Activated CD4-positive, alpha-beta T cell treated with anti-CD3 and anti-CD28 coated beads, Interleukin-2, Interleukin-6, amounts not matched to agents 100 ng/mL and 50 ng/mL, durations not matched to agents 16 hours and 8 hours (primary cell): ENCODE data around the gene IL17RA.
"Not testable (repeated sequence)": the region's sequence is repeated elsewhere in the genome, so short reads cannot be mapped to it uniquely, and the experiment has no call there.

ENCODE experiments used
- DNase-seq: peaks from one replicate; pipeline ENCODE4 v3.0.0-alpha.2; 2020

IL17RA gene

DNA sequence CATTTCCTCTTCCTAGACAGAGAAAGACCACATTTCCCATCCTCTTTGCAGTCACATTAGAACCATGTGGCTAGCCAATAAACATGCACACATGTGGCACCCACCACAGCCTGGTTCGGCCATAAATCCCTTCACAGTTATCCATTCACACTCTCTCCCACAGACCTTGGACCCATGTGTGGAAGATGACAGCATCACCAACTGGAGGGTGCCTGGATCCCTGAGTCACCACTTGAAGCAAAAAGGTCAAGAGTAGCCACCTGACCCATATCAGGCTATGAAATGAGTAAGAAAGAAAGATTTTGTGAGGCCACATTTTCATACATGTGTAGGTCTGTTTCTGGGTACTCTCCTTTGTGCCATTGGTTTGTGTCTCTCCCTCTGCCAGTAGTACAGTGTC is 45.4 kb downstream of the IL17RA start:
- DNase-seq, result no peak

- no peak for DNase-seq
Measured at GRCh38 chr22:17131686-17132085, 46.9 kb downstream of the IL17RA start.

DNA sequence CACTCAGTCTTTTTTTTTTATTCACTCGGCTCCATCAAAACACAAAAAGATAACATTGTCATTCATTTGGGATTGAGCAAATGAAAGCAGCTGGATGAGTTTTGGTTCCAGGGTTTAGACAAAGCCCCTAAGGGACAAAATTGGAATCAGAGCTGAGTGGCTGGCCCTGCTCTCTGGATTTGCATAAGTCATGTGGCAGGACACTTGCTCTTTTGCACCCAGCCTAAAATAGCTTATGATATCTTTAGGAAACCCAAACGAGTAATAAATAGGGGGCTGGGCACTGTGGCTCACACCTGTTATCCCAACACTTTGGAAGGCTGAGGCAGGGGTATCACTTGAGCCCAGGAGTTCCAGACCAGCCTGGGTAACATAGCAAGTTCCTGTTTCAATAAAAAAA is 47.3 kb downstream of the IL17RA start:
- DNase-seq, result no peak

- no peak for DNase-seq
Measured at GRCh38 chr22:17133137-17133536, 48.3 kb downstream of the IL17RA start.

GRCh38 chr22:17135153-17135760 is 50.5 kb downstream of the IL17RA start:
- DNase-seq, result no peak

GRCh38 chr22:17137170-17137569 is 52.4 kb downstream of the IL17RA start:
- no peak for DNase-seq

- DNase-seq, result no peak
Measured at GRCh38 chr22:17137861-17138425, 53.1 kb downstream of the IL17RA start.

GRCh38 chr22:17138513-17138912 is 53.7 kb downstream of the IL17RA start:
- DNase-seq, result no peak

DNA sequence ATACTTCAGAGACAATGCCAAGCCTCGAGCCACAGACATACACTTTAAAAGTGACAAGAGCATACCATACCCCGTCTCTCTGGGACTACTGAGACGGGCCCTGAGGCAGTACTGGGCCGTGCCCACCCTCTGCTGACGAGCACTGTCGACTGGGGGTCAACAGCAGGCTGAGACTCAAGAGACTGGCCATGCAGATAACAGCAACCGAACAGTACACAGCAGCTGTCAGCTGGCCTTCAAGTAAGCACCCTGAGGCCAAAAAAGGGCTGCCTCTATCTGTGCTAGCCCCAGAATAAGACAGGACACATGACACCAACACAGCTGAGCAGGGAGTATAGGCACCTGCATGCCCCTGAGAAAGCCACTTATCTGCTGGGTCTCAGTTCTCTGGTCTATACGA is 55.2 kb downstream of the IL17RA start:
- DNase-seq, result no peak

DNA sequence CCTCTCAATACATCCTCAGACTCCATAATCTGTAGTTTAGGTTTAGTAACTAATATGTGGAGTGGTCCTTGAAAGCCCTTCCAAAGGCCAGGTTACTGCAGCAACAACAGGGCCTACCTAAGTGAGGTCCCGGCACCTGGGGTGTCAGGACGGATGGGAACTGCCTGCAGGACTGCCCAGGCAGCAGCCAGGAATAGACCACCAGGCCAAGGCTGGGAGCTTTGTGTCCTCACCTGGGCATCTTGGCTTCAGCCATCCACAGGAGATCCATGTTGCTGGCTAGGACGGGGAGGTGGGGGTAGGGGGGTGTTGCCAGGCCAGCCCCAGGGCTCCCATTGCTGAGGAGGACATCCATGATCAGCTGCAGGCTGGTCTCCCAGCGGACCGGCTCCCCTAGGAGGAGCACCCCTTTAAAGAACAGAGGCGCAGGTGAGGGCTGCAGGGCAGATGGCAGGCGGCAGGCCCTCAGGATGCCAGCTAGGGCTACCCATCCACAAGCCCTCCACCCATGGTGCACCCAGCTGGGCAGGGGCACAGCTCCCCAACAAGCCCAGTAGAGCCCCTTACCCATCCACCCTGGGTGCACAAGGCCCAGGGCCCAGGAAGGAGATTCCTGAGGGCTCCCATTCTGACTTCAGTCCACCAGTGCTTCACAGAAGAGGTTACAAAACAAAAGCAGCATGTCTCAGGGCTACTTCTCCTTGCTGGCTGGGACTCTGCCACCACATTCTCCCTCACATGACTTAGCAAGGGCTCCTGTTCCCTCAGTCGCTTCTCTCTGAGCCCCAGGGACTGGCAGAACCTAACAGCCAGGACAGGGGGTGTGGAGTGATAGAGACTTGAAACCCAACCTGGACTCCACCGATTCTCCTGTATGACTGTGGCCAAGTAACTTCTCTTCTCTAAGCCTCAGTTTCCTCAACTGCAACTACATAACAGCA is 56.3 kb downstream of the IL17RA start:
- no peak for DNase-seq

DNA sequence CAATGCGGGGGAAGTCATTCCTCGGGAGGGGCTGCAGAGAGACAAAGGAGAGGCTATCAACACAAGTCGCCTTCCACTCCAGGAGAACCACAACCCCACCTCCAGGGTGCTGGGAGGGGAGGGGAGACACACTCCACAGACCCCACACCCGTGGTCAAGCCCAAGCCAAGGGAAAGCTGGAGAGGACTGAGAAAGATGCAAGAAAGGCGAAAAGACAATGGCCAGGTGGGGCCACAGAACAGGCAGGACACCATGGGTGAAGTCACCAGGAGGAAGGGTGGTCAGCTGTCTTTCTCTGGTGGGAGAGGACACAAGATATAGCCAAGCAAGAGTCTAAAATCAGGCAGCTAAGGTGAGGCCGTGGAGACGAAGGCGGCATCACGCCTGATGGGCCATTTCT is 58.3 kb downstream of the IL17RA start:
- DNase-seq, result no peak

GRCh38 chr22:17143826-17144225 is 59.0 kb downstream of the IL17RA start:
- DNase-seq, result no peak

- DNase-seq, result no peak
Measured at GRCh38 chr22:17145021-17145680, 60.4 kb downstream of the IL17RA start.

DNA sequence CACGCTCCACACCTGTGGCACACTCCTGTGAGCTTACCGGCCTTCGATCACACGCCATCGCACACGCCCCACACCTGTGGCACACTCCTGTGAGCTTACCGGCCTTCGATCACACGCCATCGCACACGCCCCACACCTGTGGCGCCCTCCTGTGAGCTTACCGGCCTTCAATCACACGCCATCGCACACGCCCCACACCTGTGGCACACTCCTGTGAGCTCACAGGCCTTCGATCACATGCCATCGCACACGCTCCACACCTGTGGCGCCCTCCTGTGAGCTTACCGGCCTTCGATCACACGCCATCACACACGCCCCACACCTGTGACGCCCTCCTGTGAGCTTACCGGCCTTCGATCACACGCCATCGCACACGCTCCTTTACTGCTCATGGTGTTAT is 62.7 kb downstream of the IL17RA start:
- not testable (repeated sequence) for DNase-seq

- no peak for DNase-seq
Measured at GRCh38 chr22:17149076-17149815, 64.4 kb downstream of the IL17RA start.

DNA sequence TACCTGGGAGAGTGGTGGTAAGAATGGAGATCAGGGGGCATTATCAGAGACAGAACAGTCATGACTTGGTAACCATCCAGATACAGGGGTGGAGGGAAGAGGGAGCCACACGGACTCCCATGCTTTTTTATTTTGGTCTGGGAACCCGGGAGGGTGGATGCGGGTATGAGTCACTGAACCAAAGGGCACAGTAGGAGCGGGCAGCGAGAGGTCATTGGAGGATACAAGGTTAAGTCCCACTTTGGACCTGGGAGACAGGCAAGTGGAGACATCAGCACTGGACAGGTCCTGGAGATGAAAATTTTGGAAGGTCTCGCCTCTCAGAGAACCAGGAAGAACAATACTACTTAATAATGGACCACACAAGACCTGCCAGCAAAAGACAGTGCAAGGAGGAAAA is 67.5 kb downstream of the IL17RA start:
- DNase-seq, result no peak

DNA sequence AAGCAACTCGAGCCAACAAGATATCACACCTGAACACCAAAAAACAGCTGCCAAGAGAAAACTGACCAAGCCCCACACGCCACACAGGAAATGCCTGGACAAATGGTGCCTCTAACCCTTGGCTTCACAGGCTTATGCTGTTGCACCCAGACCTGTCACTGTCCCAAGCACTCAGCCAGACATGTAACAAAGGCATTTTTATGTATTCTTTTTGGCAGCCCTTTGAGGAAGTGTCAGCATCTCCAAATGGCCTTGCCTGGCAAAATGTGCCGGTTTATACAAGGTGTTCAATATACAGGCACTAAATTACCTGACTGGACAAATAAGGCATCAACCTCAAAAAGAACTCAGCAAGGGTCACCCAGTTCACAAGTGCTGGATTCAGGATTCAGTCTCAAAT is 68.2 kb downstream of the IL17RA start:
- no peak for DNase-seq

DNA sequence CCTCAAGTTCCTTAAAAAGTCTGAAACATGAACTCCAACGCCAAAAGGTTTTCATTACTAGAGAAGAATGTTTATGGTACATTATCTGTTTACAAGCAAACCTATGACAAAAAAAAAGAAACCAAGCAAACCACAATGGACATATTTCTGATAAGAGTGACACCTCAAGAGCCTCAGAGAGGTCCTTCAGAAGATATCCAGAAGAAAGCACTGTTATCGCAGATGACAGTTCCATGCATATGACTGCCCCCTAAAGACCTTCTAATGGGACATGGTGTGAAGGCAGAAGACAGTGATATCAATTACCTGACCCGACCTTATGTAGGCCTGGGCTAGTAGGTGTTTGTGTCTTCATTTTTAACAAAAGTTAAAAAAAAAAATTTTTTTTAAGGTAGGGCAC is 71.1 kb downstream of the IL17RA start:
- no peak for DNase-seq

- DNase-seq, result no peak
Measured at GRCh38 chr22:17157714-17158113, 72.9 kb downstream of the IL17RA start.

DNA sequence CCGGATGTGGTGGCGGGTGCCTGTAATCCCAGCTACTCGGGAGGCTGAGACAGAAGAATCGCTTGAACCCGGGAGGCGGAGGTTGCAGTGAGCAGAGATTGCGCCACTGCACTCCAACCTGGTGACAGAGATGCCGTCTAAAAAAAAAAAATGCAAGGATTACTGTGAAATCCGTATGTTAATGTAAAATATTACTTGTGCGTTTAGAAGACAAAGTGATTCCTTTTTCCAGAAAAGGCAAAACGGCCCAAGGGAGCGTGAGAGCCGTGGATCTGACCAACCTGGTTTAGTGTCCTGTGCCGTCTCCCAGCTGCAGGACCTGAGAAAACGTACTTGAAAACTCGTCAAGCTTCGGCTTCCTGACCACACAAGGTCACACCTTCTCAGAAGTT is 73.4 kb downstream of the IL17RA start:
- DNase-seq, result no peak

GRCh38 chr22:17158568-17159503 is 74.0 kb downstream of the IL17RA start, which contains the start of gene HDHD5:
Gene HDHD5 (minus strand): TSS chr22:17159277. CDS start chr22:17159251, 26 bp downstream.
- peak; percentile 92 for DNase-seq
